Hippocampal formation (tissue), 2 donors: ENCODE data around the gene PDLIM4.

Experiments used
- DNase-seq, 2 donors: peaks; one replicate each; lab custom pipeline; 2025; lab: John Stamatoyannopoulos, UW

The PDLIM4 gene

GRCh38 chr5:132308701-132309100 is 51.2 kb downstream of the PDLIM4 start:
- no peak for DNase-seq

- DNase-seq: no peak
Observed at GRCh38 chr5:132309679-132310078, 52.2 kb downstream of the PDLIM4 start.

- DNase-seq: peak in 1 of 2 donors; percentile 20
Observed at GRCh38 chr5:132310141-132310834, 52.8 kb downstream of the PDLIM4 start.

GRCh38 chr5:132313366-132313765 is 55.9 kb downstream of the PDLIM4 start:
- no peak for DNase-seq

GRCh38 chr5:132313961-132314432 is 56.5 kb downstream of the PDLIM4 start:
- DNase-seq: no peak

- no peak for DNase-seq
Observed at GRCh38 chr5:132315529-132316067, 58.1 kb downstream of the PDLIM4 start.

GRCh38 chr5:132319975-132320374 is 62.5 kb downstream of the PDLIM4 start:
- DNase-seq: no peak

- no peak for DNase-seq
Observed at GRCh38 chr5:132321109-132321721, 63.7 kb downstream of the PDLIM4 start.

- no peak for DNase-seq
Observed at GRCh38 chr5:132322266-132322665, 64.8 kb downstream of the PDLIM4 start.
